ENCODE results near the gene RPAIN. TPM values are rescaled to one million over a fixed set of nuclear protein-coding genes. Genes with fewer than 3 reads are reported as not detected.

Gene RPAIN
- total and polyA plus RNA-seq, 4 donors, result 10.9 to 37.0 (median 27.8) TPM

- H3K4me3 ChIP-seq (ENCODE audit: low read depth in 1 of 3, low read length in 3 of 3), result no peak overlapping the region
- H3K27ac ChIP-seq (ENCODE audit: low read depth in 1 of 2, low read length in 2 of 2), result no peak overlapping the region
- peaks cover 4 to 77% (median 70%) of the 10 kb centered on the region in 4 donors for H3K36me3 ChIP-seq (ENCODE audit: control insufficient read depth in 4 of 4, insufficient read depth in 3 of 4, low read depth in 1 of 4, low read length in 3 of 4)
- no peak for TF ChIP-seq HNF4A (conservative IDR thresholded peaks at IDR 0.05)
- no peak for TF ChIP-seq RAD21 (IDR thresholded peaks at IDR 0.05)
- no peak for TF ChIP-seq NR2F2 (IDR thresholded peaks at IDR 0.05)
- TF ChIP-seq RXRA (IDR thresholded peaks at IDR 0.05), result no peak
- no peak for TF ChIP-seq CTCF (IDR thresholded peaks at IDR 0.05; ENCODE audit: low read depth, low read length, missing input control)
- no peak for TF ChIP-seq ATF3 (IDR thresholded peaks at IDR 0.05)
- TF ChIP-seq YY1 (IDR thresholded peaks at IDR 0.05), result no peak
- no peak for TF ChIP-seq GABPA (IDR thresholded peaks at IDR 0.05 in 1 of 2, conservative IDR thresholded peaks at IDR 0.05 in 1 of 2)
- TF ChIP-seq EGR1 (IDR thresholded peaks at IDR 0.05; ENCODE audit: low read depth in 2 of 2), result no peak
- no peak for TF ChIP-seq REST (IDR thresholded peaks at IDR 0.05)
- no peak for TF ChIP-seq HNF4G (IDR thresholded peaks at IDR 0.05)
- TF ChIP-seq TAF1 (conservative IDR thresholded peaks at IDR 0.05), result no peak
- TF ChIP-seq FOXA1 (IDR thresholded peaks at IDR 0.05), result no peak
- TF ChIP-seq MAX (IDR thresholded peaks at IDR 0.05), result no peak
- no peak for TF ChIP-seq ZBTB33 (IDR thresholded peaks at IDR 0.05)
- H3K9me3 ChIP-seq (ENCODE audit: control insufficient read depth in 4 of 4, low read length in 3 of 4), result no peaks in the 10 kb centered on the region
- 69% methylated on average over 7 of the region's 7 CpGs for WGBS
- H3K27me3 ChIP-seq (ENCODE audit: control insufficient read depth in 4 of 4, insufficient read depth in 4 of 4, low read length in 3 of 4), result no peaks in the 10 kb centered on the region
- H3K9ac ChIP-seq (ENCODE audit: low read depth in 1 of 2, low read length in 2 of 2), result no peak overlapping the region
- H3K4me1 ChIP-seq (ENCODE audit: control insufficient read depth in 4 of 4, insufficient read depth in 4 of 4, low read length in 3 of 4), result no peaks in the 10 kb centered on the region
- no peak for DNase-seq (ENCODE audit: low spot score)
Measured at GRCh38 chr17:5380491-5381135, 39.4 kb upstream of the RPAIN start.

- H3K9ac ChIP-seq (ENCODE audit: low read depth in 1 of 2, low read length in 2 of 2), result no peak overlapping the region
- no peaks in the 10 kb centered on the region for H3K27me3 ChIP-seq (ENCODE audit: control insufficient read depth in 4 of 4, insufficient read depth in 4 of 4, low read length in 3 of 4)
- no peak overlapping the region for H3K4me3 ChIP-seq (ENCODE audit: low read depth in 1 of 3, low read length in 3 of 3)
- no peak overlapping the region for H3K27ac ChIP-seq (ENCODE audit: low read depth in 1 of 2, low read length in 2 of 2)
- H3K4me1 ChIP-seq (ENCODE audit: control insufficient read depth in 4 of 4, insufficient read depth in 4 of 4, low read length in 3 of 4), result no peaks in the 10 kb centered on the region
- WGBS, result 99% methylated on average over 4 of the region's 4 CpGs
- no peaks in the 10 kb centered on the region for H3K9me3 ChIP-seq (ENCODE audit: control insufficient read depth in 4 of 4, low read length in 3 of 4)
- TF ChIP-seq YY1 (IDR thresholded peaks at IDR 0.05) (no peak), EGR1 (IDR thresholded peaks at IDR 0.05; ENCODE audit: low read depth in 2 of 2) (no peak), ZBTB33 (IDR thresholded peaks at IDR 0.05) (no peak), SP1 (IDR thresholded peaks at IDR 0.05) (no peak), HNF4G (IDR thresholded peaks at IDR 0.05) (no peak), FOXA2 (IDR thresholded peaks at IDR 0.05) (no peak), ATF3 (IDR thresholded peaks at IDR 0.05) (no peak), GABPA (IDR thresholded peaks at IDR 0.05 in 1 of 2, conservative IDR thresholded peaks at IDR 0.05 in 1 of 2) (no peak), CTCF (IDR thresholded peaks at IDR 0.05; ENCODE audit: low read depth, low read length, missing input control) (no peak), RXRA (IDR thresholded peaks at IDR 0.05) (no peak), JUND (IDR thresholded peaks at IDR 0.05) (no peak), NR2F2 (IDR thresholded peaks at IDR 0.05) (no peak)
- H3K36me3 ChIP-seq (ENCODE audit: control insufficient read depth in 4 of 4, insufficient read depth in 3 of 4, low read depth in 1 of 4, low read length in 3 of 4), result peaks cover 4 to 86% (median 73%) of the 10 kb centered on the region in 4 donors
- DNase-seq (ENCODE audit: low spot score), result no peak
Measured at GRCh38 chr17:5381542-5381941, 38.4 kb upstream of the RPAIN start.
